Ascending aorta (tissue), 2 donors: ENCODE measurements around the gene PTPN12. TPM values are rescaled to one million over a fixed set of nuclear protein-coding genes. Genes with fewer than 3 reads are reported as not detected.

ENCODE experiments used
- DNase-seq, 2 donors: peaks; one replicate each; pipeline ENCODE4 v3.0.0-alpha.2; 2019; ENCODE audit warnings: low spot score in 2 of 2
- H3K27ac ChIP-seq, 2 donors: fragments of 200-600 bp; sonication (generic); one replicate each; pipeline ENCODE4 v1.5.1; 2016 to 2017; ENCODE audit warnings: mild to moderate bottlenecking in 1 of 2
- H3K27me3 ChIP-seq: fragments of 200-600 bp; sonication (generic); one replicate; pipeline ENCODE4 v1.5.1; 2017
- H3K36me3 ChIP-seq, 2 donors: fragments of 200-600 bp; sonication (generic); one replicate each; pipeline ENCODE4 v1.5.1; 2016
- H3K4me1 ChIP-seq, 2 donors: fragments of 200-600 bp; sonication (generic); one replicate each; pipeline ENCODE4 v1.5.1; 2016 to 2017; ENCODE audit warnings: mild to moderate bottlenecking in 1 of 2
- H3K4me3 ChIP-seq, 2 donors: fragments of 200-600 bp; sonication (generic); one replicate each; pipeline ENCODE4 v1.5.1; 2016 to 2017; ENCODE audit warnings: mild to moderate bottlenecking in 1 of 2
- H3K9me3 ChIP-seq, 2 donors: fragments of 200-600 bp; sonication (generic); one replicate each; pipeline ENCODE4 v1.5.1; 2016
- CTCF ChIP-seq, 3 experiments: fragments of 200-600 bp in 2 of 3; fragments of 450-650 bp in 1 of 3; sonication (generic) in 2 of 3; IDR thresholded peaks; one replicate each; pipeline ENCODE4 v1.5.1; 2016 to 2019; ENCODE audit warnings: antibody characterized with exemption in 3 of 3, mild to moderate bottlenecking in 1 of 3, moderate library complexity in 1 of 3
- intact Hi-C: fragments of 100-400 bp; cut with DNase I; formaldehyde crosslinking; loops from one replicate; pipeline ENCODE4 v1.15.1; 2023
- total RNA-seq: library from RNA; depleted of rRNA; stranded (reverse); fragments of >200 nt; gene quantifications from one replicate; pipeline ENCODE4 v1.1.0, GENCODE V29; 2016

The PTPN12 gene
- total RNA-seq, 1 donor from 2014 or later = 57.4 TPM

- no peaks in the 10 kb centered on the region for H3K36me3 ChIP-seq
- H3K4me1 ChIP-seq = no peaks in the 10 kb centered on the region
- intact Hi-C loops = no loop called here
- no peaks in the 10 kb centered on the region for H3K9me3 ChIP-seq
- no peak overlapping the region for H3K4me3 ChIP-seq
- no peak overlapping the region for H3K27ac ChIP-seq
- TF ChIP-seq CTCF (IDR thresholded peaks at IDR 0.05) = no peak
- DNase-seq = no peak
- no peaks in the 10 kb centered on the region for H3K27me3 ChIP-seq
These were observed 26.2 kb downstream of the PTPN12 start for GRCh38 chr7:77563275-77563674.

- peaks cover 0 to 2% of the 10 kb centered on the region in 2 donors for H3K36me3 ChIP-seq
- no peaks in the 10 kb centered on the region for H3K27me3 ChIP-seq
- no peaks in the 10 kb centered on the region for H3K9me3 ChIP-seq
- DNase-seq = no peak
- H3K4me1 ChIP-seq = peaks cover 0 to 5% of the 10 kb centered on the region in 2 donors
- no peak for TF ChIP-seq CTCF (IDR thresholded peaks at IDR 0.05)
- H3K4me3 ChIP-seq = no peak overlapping the region
- no peak overlapping the region for H3K27ac ChIP-seq
- intact Hi-C loops = no loop called here
These were observed 28.8 kb downstream of the PTPN12 start for GRCh38 chr7:77565917-77566316.

- no peak for DNase-seq
- H3K36me3 ChIP-seq = peaks cover 0 to 2% of the 10 kb centered on the region in 2 donors
- H3K27me3 ChIP-seq = no peaks in the 10 kb centered on the region
- intact Hi-C loops = no loop called here
- H3K9me3 ChIP-seq = no peaks in the 10 kb centered on the region
- H3K27ac ChIP-seq = no peak overlapping the region
- peaks cover 0 to 5% of the 10 kb centered on the region in 2 donors for H3K4me1 ChIP-seq
- no peak overlapping the region for H3K4me3 ChIP-seq
- no peak for TF ChIP-seq CTCF (IDR thresholded peaks at IDR 0.05)
These were observed 29.3 kb downstream of the PTPN12 start for GRCh38 chr7:77566421-77566820.

GRCh38 chr7:77569514-77570232, 32.6 kb downstream of the PTPN12 start:
- Histone ChIP-seq H3K9me3 (no peaks in the 10 kb centered on the region), H3K4me3 (no peak overlapping the region), H3K36me3 (peaks cover 13 to 29% of the 10 kb centered on the region in 2 donors), H3K4me1 (peaks cover 0 to 5% of the 10 kb centered on the region in 2 donors), H3K27ac (no peak overlapping the region), H3K27me3 (no peaks in the 10 kb centered on the region)
- intact Hi-C loops = loop anchor here (5.0 kb wide), 1 partner anchor 32 kb away; the partner anchor contains the start of gene PTPN12
- no peak for DNase-seq
- TF ChIP-seq CTCF (IDR thresholded peaks at IDR 0.05) = no peak

- Histone ChIP-seq H3K4me1 (peaks cover 0 to 5% of the 10 kb centered on the region in 2 donors), H3K36me3 (peaks cover 13 to 37% of the 10 kb centered on the region in 2 donors), H3K27ac (no peak overlapping the region), H3K27me3 (no peaks in the 10 kb centered on the region), H3K9me3 (no peaks in the 10 kb centered on the region), H3K4me3 (no peak overlapping the region)
- intact Hi-C loops = loop anchor here (5.0 kb wide), 1 partner anchor 33 kb away; the partner anchor contains the start of gene PTPN12
- DNase-seq = no peak
- TF ChIP-seq CTCF (IDR thresholded peaks at IDR 0.05) = no peak
These were observed 33.4 kb downstream of the PTPN12 start for GRCh38 chr7:77570330-77571011.
